C4-2B (cell line): ENCODE data around the gene AK4.

Source experiments
- CTCF ChIP-seq: fragments of 450-650 bp; conservative IDR thresholded peaks from 2 replicates; pipeline ENCODE4 v1.5.1; 2017; ENCODE audit warnings: mild to moderate bottlenecking
- ZFX ChIP-seq: fragments of 450-650 bp; IDR thresholded peaks from 2 replicates; pipeline ENCODE4 v1.6.1; 2017

GRCh38 chr1:65247419-65248359, 99.7 kb downstream of the AK4 start:
- TF ChIP-seq CTCF (no peak), ZFX (no peak)
